K562 (cell line): ENCODE data around the gene HYAL1. TPM values are rescaled to one million over a fixed set of nuclear protein-coding genes. Genes with fewer than 3 reads are reported as not detected.

Experiments used
- FIP1L1 ChIP-seq: fragments of 200-400 bp; formaldehyde crosslinking; IDR thresholded peaks from 2 replicates; pipeline ENCODE4 v1.6.1; 2018; ENCODE audit warnings: mild to moderate bottlenecking, low read depth, low read length; ENCODE audit not compliant: poor library complexity, severe bottlenecking
- HDAC6 ChIP-seq: IDR thresholded peaks from 2 replicates; pipeline ENCODE4 v1.6.1; 2012; ENCODE audit warnings: low read depth, mild to moderate bottlenecking, control low read depth, inconsistent platforms, low read length, moderate library complexity
- KDM5B ChIP-seq: fragments of 200-600 bp; sonication (generic); IDR thresholded peaks from 2 replicates; pipeline ENCODE4 v1.6.1; 2012; ENCODE audit warnings: low read depth, mild to moderate bottlenecking, moderate library complexity, low read length, control low read depth, inconsistent platforms; ENCODE audit not compliant: insufficient replicate concordance
- L3MBTL2 ChIP-seq: fragments of 450-650 bp; IDR thresholded peaks from 2 replicates; pipeline ENCODE4 v1.6.1; 2016; ENCODE audit warnings: mild to moderate bottlenecking, moderate library complexity
- MIER1 ChIP-seq: fragments of 450-650 bp; IDR thresholded peaks from 2 replicates; pipeline ENCODE4 v1.6.1; 2016; ENCODE audit warnings: antibody characterized with exemption, mild to moderate bottlenecking, low read depth
- MYBL2 ChIP-seq, 2 experiments: fragments of 450-650 bp in 1 of 2; sonication (generic) in 1 of 2; formaldehyde crosslinking in 1 of 2; IDR thresholded peaks; 2 replicates each; pipeline versions ENCODE4 v1.6.1 to v1.8.1; 2017 to 2022; ENCODE audit warnings: borderline replicate concordance in 1 of 2, inconsistent platforms in 1 of 2, low read depth in 1 of 2, mild to moderate bottlenecking in 1 of 2, missing genetic modification reagents in 1 of 2, moderate library complexity in 1 of 2
- PHB2 ChIP-seq: fragments of 450-650 bp; IDR thresholded peaks from 2 replicates; pipeline ENCODE4 v1.6.1; 2017; ENCODE audit warnings: low read depth
- PHF8 ChIP-seq: fragments of 200-600 bp; sonication (generic); IDR thresholded peaks from 2 replicates; pipeline ENCODE4 v1.6.1; 2012; ENCODE audit warnings: mixed run types, mild to moderate bottlenecking, inconsistent platforms, low read length, moderate library complexity, borderline replicate concordance
- PRDM10 ChIP-seq: fragments of 450-650 bp; IDR thresholded peaks from 2 replicates; pipeline ENCODE4 v1.6.1; 2018; ENCODE audit not compliant: partially characterized antibody
- RFX5 ChIP-seq: IDR thresholded peaks from 2 replicates; pipeline ENCODE4 v1.6.1; 2011; ENCODE audit warnings: low read depth, mild to moderate bottlenecking, improper control_type of control experiment, low read length
- SMAD1 ChIP-seq: fragments of 150-350 bp; IDR thresholded peaks from 2 replicates; pipeline ENCODE4 v1.6.1; 2014; ENCODE audit warnings: low read length, low read depth; ENCODE audit not compliant: partially characterized antibody
- SP2 ChIP-seq: IDR thresholded peaks from 2 replicates; pipeline ENCODE4 v1.6.1; 2011; ENCODE audit warnings: mild to moderate bottlenecking, low read depth, low read length, moderate library complexity; ENCODE audit not compliant: poor library complexity, severe bottlenecking; ENCODE audit errors: extremely low read depth
- TCFL5 ChIP-seq: fragments of 250-450 bp; sonication (Bioruptor Pico); conservative IDR thresholded peaks from 2 replicates; pipeline ENCODE4 v1.6.1; 2021; ENCODE audit warnings: mild to moderate bottlenecking, moderate library complexity, matching md5 sums
- TRIM28 ChIP-seq: fragments of 450-650 bp; IDR thresholded peaks from 2 replicates; pipeline ENCODE4 v1.6.1; 2017
- TSC22D4 ChIP-seq: fragments of 450-650 bp; IDR thresholded peaks from 2 replicates; pipeline ENCODE4 v1.6.1; 2016; ENCODE audit warnings: missing genetic modification characterization, missing biosample characterization, control low read depth
- ZNF408 ChIP-seq: fragments of 250-450 bp; sonication (Bioruptor Pico); IDR thresholded peaks from 2 replicates; pipeline ENCODE4 v1.4.0; 2020; ENCODE audit warnings: low read depth, mild to moderate bottlenecking, moderate library complexity
- ZNF695 ChIP-seq: fragments of 450-650 bp; formaldehyde crosslinking; IDR thresholded peaks from 2 replicates; pipeline ENCODE4 v1.4.0; 2020; ENCODE audit warnings: mild to moderate bottlenecking, moderate library complexity
- polyA plus RNA-seq, 8 experiments: library from polyadenylated mRNA; depleted of rRNA in 4 of 8; stranded (reverse) in 5 of 8; unstranded in 3 of 8; fragments of >200 nt; fragmentation: Nextera tagmentation in 2 of 8; fragmentation: Illumina TruSeq in 1 of 8; extraction: Ambion mirVana in 2 of 8; extraction: Trizol in 1 of 8; gene quantifications; 2 replicates each; pipeline versions ENCODE4 v1.2.1 to v1.2.3, GENCODE V29; 2011 to 2014; ENCODE audit warnings: inconsistent platforms in 1 of 8, missing spikeins in 1 of 8
- total RNA-seq, 7 experiments: library from RNA; depleted of rRNA in 6 of 7; stranded (reverse); fragments of >200 nt in 6 of 7; fragmentation: Illumina TruSeq in 2 of 7; extraction: Trizol in 2 of 7; gene quantifications; 2 replicates each; pipeline versions ENCODE4 v1.2.1 to v1.2.3, GENCODE V29; 2011 to 2021; ENCODE audit warnings: low replicate concordance in 1 of 7
- TF ChIP-seq, protein P1 (sequence below): fragments of 200-800 bp; sonication (Bioruptor generic); IDR thresholded peaks from 2 replicates; pipeline ENCODE4 v1.6.1; 2017; ENCODE audit warnings: missing genetic modification characterization, missing compliant biosample characterization
- TF ChIP-seq, protein P2 (sequence below): IDR thresholded peaks from 2 replicates; pipeline ENCODE4 v1.6.1; 2011; ENCODE audit warnings: borderline replicate concordance, low read depth, mild to moderate bottlenecking, moderate library complexity, low read length; ENCODE audit not compliant: insufficient read depth, poor library complexity, severe bottlenecking

HYAL1 gene
- total and polyA plus RNA-seq, 9 of the 15 experiments (the other 6 are each of a cell fraction or from before 2014, with no cell fraction given): 1.4 to 8.5 (median 4.7) TPM

- TF ChIP-seq, protein P1, sequence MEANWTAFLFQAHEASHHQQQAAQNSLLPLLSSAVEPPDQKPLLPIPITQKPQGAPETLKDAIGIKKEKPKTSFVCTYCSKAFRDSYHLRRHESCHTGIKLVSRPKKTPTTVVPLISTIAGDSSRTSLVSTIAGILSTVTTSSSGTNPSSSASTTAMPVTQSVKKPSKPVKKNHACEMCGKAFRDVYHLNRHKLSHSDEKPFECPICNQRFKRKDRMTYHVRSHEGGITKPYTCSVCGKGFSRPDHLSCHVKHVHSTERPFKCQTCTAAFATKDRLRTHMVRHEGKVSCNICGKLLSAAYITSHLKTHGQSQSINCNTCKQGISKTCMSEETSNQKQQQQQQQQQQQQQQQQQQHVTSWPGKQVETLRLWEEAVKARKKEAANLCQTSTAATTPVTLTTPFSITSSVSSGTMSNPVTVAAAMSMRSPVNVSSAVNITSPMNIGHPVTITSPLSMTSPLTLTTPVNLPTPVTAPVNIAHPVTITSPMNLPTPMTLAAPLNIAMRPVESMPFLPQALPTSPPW (CRISPR knock-in tag): no peak; the same call in 1 of the 2 replicates
- TF ChIP-seq FIP1L1: peak; percentile 52
- TF ChIP-seq KDM5B: peak; percentile 83
- TF ChIP-seq MIER1: no peak
- peak; percentile 75; the same call in 1 of the 2 replicates for TF ChIP-seq PHF8
- TF ChIP-seq RFX5: no peak
- no peak for TF ChIP-seq TRIM28
- no peak for TF ChIP-seq MYBL2 (IDR thresholded peaks at IDR 0.05; ENCODE audit: low read depth)
- TF ChIP-seq MYBL2 (CRISPR knock-in tag; IDR thresholded peaks at IDR 0.05; ENCODE audit: borderline replicate concordance): no peak
- TF ChIP-seq SMAD1: no peak
- no peak for TF ChIP-seq ZNF408 (CRISPR knock-in tag)
- no peak for TF ChIP-seq TCFL5 (CRISPR knock-in tag)
- TF ChIP-seq TSC22D4 (tag): no peak
- peak; percentile 23 for TF ChIP-seq PRDM10
- peak; percentile 42; the same call in 1 of the 2 replicates for TF ChIP-seq L3MBTL2
- TF ChIP-seq, protein P2, sequence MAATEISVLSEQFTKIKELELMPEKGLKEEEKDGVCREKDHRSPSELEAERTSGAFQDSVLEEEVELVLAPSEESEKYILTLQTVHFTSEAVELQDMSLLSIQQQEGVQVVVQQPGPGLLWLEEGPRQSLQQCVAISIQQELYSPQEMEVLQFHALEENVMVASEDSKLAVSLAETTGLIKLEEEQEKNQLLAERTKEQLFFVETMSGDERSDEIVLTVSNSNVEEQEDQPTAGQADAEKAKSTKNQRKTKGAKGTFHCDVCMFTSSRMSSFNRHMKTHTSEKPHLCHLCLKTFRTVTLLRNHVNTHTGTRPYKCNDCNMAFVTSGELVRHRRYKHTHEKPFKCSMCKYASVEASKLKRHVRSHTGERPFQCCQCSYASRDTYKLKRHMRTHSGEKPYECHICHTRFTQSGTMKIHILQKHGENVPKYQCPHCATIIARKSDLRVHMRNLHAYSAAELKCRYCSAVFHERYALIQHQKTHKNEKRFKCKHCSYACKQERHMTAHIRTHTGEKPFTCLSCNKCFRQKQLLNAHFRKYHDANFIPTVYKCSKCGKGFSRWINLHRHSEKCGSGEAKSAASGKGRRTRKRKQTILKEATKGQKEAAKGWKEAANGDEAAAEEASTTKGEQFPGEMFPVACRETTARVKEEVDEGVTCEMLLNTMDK: peak; percentile 38
- TF ChIP-seq PHB2: no peak
- no peak for TF ChIP-seq ZNF695 (CRISPR knock-in tag)
- TF ChIP-seq SP2: peak; percentile 19
- TF ChIP-seq HDAC6: no peak
These were observed 4.3 kb downstream of the HYAL1 start, which contains the start of the genes HYAL3 and NAA80 (continued) for GRCh38 chr3:50298836-50299637.
